Sigmoid colon (tissue), 7 donors: ENCODE measurements around the gene MEPCE. TPM values are rescaled to one million over a fixed set of nuclear protein-coding genes. Genes with fewer than 3 reads are reported as not detected.

Experiments
- DNase-seq: peaks from one replicate; pipeline ENCODE4 v3.0.0-alpha.2; 2019
- H3K27ac ChIP-seq, 4 donors: fragments of 200-600 bp; sonication (generic); one replicate each; pipeline ENCODE4 v1.5.1; 2016 to 2019; ENCODE audit warnings: mild to moderate bottlenecking in 1 of 4
- H3K27me3 ChIP-seq, 3 donors: fragments of 200-600 bp; sonication (generic); one replicate each; pipeline ENCODE4 v1.5.1; 2019; ENCODE audit warnings: mild to moderate bottlenecking in 1 of 3
- H3K36me3 ChIP-seq, 4 donors: fragments of 200-600 bp; sonication (generic); one replicate each; pipeline ENCODE4 v1.5.1; 2016 to 2019
- H3K4me1 ChIP-seq, 4 donors: fragments of 200-600 bp; sonication (generic); one replicate each; pipeline ENCODE4 v1.5.1; 2017 to 2019
- H3K4me3 ChIP-seq, 4 donors: fragments of 200-600 bp; sonication (generic); one replicate each; pipeline ENCODE4 v1.5.1; 2017 to 2019; ENCODE audit warnings: mild to moderate bottlenecking in 2 of 4, moderate library complexity in 1 of 4
- H3K9me3 ChIP-seq, 4 donors: fragments of 200-600 bp in 3 of 4; sonication (generic) in 3 of 4; one replicate each; pipeline versions ENCODE4 v1.5.1 to v1.6.1; 2013 to 2019
- CTCF ChIP-seq, 4 experiments: fragments of 450-650 bp in 3 of 4; fragments of 200-600 bp in 1 of 4; IDR thresholded peaks; one replicate each; pipeline ENCODE4 v1.5.1; 2016 to 2019; ENCODE audit warnings: antibody characterized with exemption in 4 of 4, mild to moderate bottlenecking in 3 of 4, moderate library complexity in 2 of 4
- EP300 ChIP-seq, 4 donors: sonication (generic); formaldehyde crosslinking; IDR thresholded peaks; one replicate each; pipeline ENCODE4 v1.6.1; 2017; ENCODE audit warnings: antibody characterized with exemption in 4 of 4
- POLR2A ChIP-seq, 2 donors: fragments of 450-650 bp; IDR thresholded peaks; one replicate each; pipeline ENCODE4 v1.6.1; 2016; ENCODE audit warnings: antibody characterized with exemption in 2 of 2, mild to moderate bottlenecking in 2 of 2, moderate library complexity in 2 of 2
- POLR2AphosphoS5 ChIP-seq, 4 donors: sonication (generic); formaldehyde crosslinking; IDR thresholded peaks; one replicate each; pipeline ENCODE4 v1.6.1; 2017; ENCODE audit warnings: antibody characterized with exemption in 4 of 4
- WGBS, 2 donors: extraction: QIAGEN DNeasy Blood & Tissue Kit; methylation state at CpG; one replicate each; pipeline ENCODE4 v1.1.7; 2013; 5-methylcytosine and 5-hydroxymethylcytosine counted together
- intact Hi-C: fragments of 100-400 bp; cut with DNase I; formaldehyde crosslinking; loops from one replicate; pipeline ENCODE4 v1.15.1; 2023
- polyA plus RNA-seq, 3 donors: library from polyadenylated mRNA; stranded (reverse); fragments of 200-250 nt; gene quantifications; one replicate each; pipeline ENCODE4 v1.2.3, GENCODE V29; 2013
- total RNA-seq, 4 donors: library from RNA; depleted of rRNA; stranded (reverse); fragments of >200 nt; gene quantifications; one replicate each; pipeline ENCODE4 v1.1.0, GENCODE V29; 2016
- donor health status: healthy with polysubstance abuse.
- donor health status: Bipolar disorder and iron deficiency.
- donor health status: healthy.

The MEPCE gene
- total and polyA plus RNA-seq, 7 donors: 18.0 to 32.1 (median 24.9) TPM

- Histone ChIP-seq H3K27ac (peak overlapping the region; percentile 93 to 96 (median 94)), H3K4me3 (peak overlapping the region; percentile 64 to 100 (median 90)), H3K27me3 (no peaks in the 10 kb centered on the region), H3K9me3 (no peaks in the 10 kb centered on the region), H3K4me1 (peaks cover 0 to 64% (median 63%) of the 10 kb centered on the region in 4 donors), H3K36me3 (peaks cover 6 to 28% (median 18%) of the 10 kb centered on the region in 4 donors)
- DNase-seq: no peak
- TF ChIP-seq POLR2A (IDR thresholded peaks at IDR 0.05): no peak
- no peak for TF ChIP-seq POLR2AphosphoS5 (IDR thresholded peaks at IDR 0.05)
- TF ChIP-seq EP300 (IDR thresholded peaks at IDR 0.05): no peak
- no peak for TF ChIP-seq CTCF (IDR thresholded peaks at IDR 0.05)
- WGBS, 2 donors: 8% methylated on average over 30 of the region's 30 CpGs
- intact Hi-C loops: loop anchor here (10.0 kb wide), 1 partner anchor 388 kb away; the partner anchor contains the start of gene TRIP6
Observed at GRCh38 chr7:100476903-100477870, 47.6 kb downstream of the MEPCE start.

DNA sequence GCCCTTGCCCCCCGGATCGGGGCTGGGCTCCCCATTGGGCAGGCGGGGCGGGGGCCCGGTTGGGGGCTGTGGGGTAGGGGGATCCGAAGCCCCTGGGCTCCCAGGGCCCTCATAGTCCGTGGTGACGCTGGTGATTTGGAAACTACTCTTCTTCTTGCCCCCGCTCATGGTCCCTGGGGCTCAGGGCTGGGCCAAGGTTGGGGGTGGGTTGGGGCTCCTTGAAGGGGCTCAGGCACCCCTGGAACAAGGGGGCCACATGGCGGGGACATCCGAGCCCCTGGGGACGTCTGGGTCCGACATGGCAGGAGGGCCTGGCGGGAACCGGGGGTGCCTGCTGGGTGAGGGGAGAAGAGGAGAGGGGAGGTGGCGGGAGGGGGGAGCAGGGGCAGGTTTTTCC, 48.2 kb downstream of the MEPCE start:
- DNase-seq: no peak
- peak overlapping the region; percentile 93 to 96 (median 94) for H3K27ac ChIP-seq

DNA sequence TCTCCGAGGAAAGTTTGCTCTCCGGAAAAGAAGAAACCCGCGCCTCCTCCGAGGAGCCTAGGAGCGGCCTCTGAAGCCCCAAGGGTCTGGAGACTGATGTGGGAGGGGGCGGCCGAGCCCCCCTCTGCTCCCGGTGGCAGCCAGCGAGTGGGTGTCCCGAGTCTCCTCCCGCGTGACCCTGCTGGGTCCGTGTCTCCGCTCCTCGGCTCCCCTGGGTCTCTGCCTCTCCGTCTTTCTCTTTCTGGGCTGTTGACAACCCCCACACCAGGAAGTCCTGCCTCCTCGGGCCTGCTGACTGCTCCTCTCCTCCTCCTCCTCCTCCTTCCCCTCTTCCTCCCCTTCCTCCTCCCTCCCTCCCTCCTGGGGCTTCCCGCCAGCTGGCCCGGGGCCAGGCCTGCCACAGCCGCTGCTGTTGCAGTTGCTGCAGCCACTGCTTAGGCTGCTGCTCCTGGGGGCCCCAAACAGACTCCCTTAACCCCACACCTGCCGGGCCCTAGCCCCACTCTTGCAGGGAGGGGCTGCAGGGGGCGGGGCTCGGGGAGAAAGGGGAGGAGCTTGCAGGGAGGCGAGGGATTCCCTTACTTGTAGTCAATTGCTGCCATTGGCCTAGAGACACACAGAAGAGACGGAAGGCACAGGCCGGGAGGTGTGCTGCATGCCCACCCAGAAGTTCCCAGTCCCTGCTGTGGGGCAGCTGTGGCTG, 49.5 kb downstream of the MEPCE start, which contains the start of gene TSC22D4:
TSC22D4 (minus strand) TSS at position 257 of the 703 bp plus-strand sequence. CDS start 1,176 bp downstream, outside the sequence.
- DNase-seq: peak; percentile 99
- Histone ChIP-seq H3K4me3 (peak within 1 kb of the TSS; percentile 64 to 100 (median 90)), H3K27ac (peak within 1 kb of the TSS; percentile 93 to 96 (median 94)), H3K27me3 (no peaks in the 10 kb centered on the region), H3K9me3 (no peaks in the 10 kb centered on the region), H3K4me1 (peaks cover 0 to 57% (median 53%) of the 10 kb centered on the region in 4 donors), H3K36me3 (peaks cover 0 to 8% (median 5%) of the 10 kb centered on the region in 4 donors)
- TF ChIP-seq EP300 (IDR thresholded peaks at IDR 0.05) (peak in 1 of 4 donors; percentile 53), POLR2A (IDR thresholded peaks at IDR 0.05) (peak; percentile 92 to 94), POLR2AphosphoS5 (IDR thresholded peaks at IDR 0.05) (peak; percentile 91 to 96 (median 96)), CTCF (IDR thresholded peaks at IDR 0.05) (no peak)
- 1% methylated on average over 27 of the region's 27 CpGs for WGBS, 2 donors
- intact Hi-C loops: loop anchor here (1.0 to 10.0 kb wide), 3 partner anchors 29 to 386 kb away; partner anchors contain the start of gene TRIP6

More for the DNA sequence above, 48.2 kb downstream of the MEPCE start:
- Histone ChIP-seq H3K4me3 (peak overlapping the region; percentile 64 to 100 (median 90)), H3K4me1 (peaks cover 0 to 62% (median 61%) of the 10 kb centered on the region in 4 donors), H3K36me3 (peaks cover 6 to 21% (median 15%) of the 10 kb centered on the region in 4 donors), H3K9me3 (no peaks in the 10 kb centered on the region), H3K27me3 (no peaks in the 10 kb centered on the region)
- no peak for TF ChIP-seq POLR2AphosphoS5 (IDR thresholded peaks at IDR 0.05)
- intact Hi-C loops: loop anchor here (2.0 to 10.0 kb wide), 2 partner anchors 63 to 387 kb away; partner anchors contain the start of gene TRIP6
- WGBS, 2 donors: 1% methylated on average over 16 of the region's 16 CpGs

DNA sequence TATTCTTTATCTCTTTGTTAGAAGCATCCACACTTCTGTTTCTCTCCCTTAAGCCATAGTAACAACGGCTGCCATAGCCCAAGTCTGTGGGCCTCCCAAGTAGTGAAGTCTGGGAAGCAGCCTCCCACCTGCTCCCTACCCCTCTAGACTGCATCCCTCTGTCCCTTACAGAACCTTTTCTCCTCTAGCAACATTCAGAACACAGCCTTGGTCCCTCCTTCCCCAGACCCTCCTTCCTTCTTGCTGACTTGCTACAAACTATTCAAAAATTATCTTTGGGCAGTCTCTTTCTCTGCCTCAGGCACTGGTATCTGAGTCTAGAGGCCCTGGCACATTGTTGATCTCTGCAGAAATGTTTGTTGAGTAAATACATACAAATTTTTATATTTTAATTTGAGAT, 51.8 kb downstream of the MEPCE start:
- peaks cover 0 to 34% (median 31%) of the 10 kb centered on the region in 4 donors for H3K4me1 ChIP-seq

More for the DNA sequence above, 51.8 kb downstream of the MEPCE start:
- H3K9me3 ChIP-seq: no peaks in the 10 kb centered on the region
- intact Hi-C loops: loop anchor here (5.0 kb wide), 1 partner anchor 191 kb away; the partner anchor contains the start of gene GNB2
- no peak overlapping the region for H3K4me3 ChIP-seq
- no peak for TF ChIP-seq EP300 (IDR thresholded peaks at IDR 0.05)
- TF ChIP-seq POLR2A (IDR thresholded peaks at IDR 0.05): no peak
- no peak for TF ChIP-seq CTCF (IDR thresholded peaks at IDR 0.05)
- no peak for TF ChIP-seq POLR2AphosphoS5 (IDR thresholded peaks at IDR 0.05)
- no peaks in the 10 kb centered on the region for H3K27me3 ChIP-seq
- 86 to 91% methylated on average over 1 of the region's 1 CpG for WGBS, 2 donors
- H3K36me3 ChIP-seq: no peaks in the 10 kb centered on the region
- H3K27ac ChIP-seq: no peak overlapping the region
- no peak for DNase-seq
